ENCODE results near the gene APLN.

Gene APLN

DNA sequence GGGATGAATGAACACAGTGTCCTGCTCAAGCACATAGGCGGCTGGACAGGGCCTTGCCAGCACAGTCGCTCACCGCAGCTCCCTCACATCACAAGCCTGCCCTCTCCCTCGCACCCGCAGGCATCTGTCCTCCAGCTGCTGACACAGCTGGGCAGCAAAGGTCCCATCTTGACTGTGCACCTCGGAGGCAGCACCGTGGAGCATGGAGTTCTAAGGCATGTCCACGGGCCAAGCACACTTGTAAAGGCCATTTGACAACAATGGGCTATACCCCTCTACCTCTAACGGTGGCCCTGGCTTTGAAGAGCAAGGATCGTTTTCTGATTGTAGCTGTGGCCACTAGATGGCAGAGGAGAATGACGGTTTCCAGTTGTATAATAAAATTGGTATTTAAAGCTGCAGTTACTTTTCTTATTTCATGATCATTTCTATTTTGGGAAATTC is 53.8 kb downstream of the APLN start:
- no peaks in the 10 kb centered on the region for H3K9me3 ChIP-seq (ENCODE audit: control insufficient read depth, insufficient read depth, low read depth, low read length)
- ChIA-PET POLR2A (no interaction called here), CTCF (interaction anchor here (0.6 to 6.5 kb wide), 24 partner anchors 9 to 1397 kb away, joined by 3 to 59 read pairs (median 4); partner anchors contain the start of gene APLN)
- no peak overlapping the region for H3K27ac ChIP-seq (ENCODE audit: extremely low read depth, low read depth, low read length)
- H3K4me3 ChIP-seq (ENCODE audit: low read depth, low read length) = no peak overlapping the region
- peaks cover 0 to 5% of the 10 kb centered on the region in 2 experiments; a peak in 2 of 3 replicates for H3K36me3 ChIP-seq (ENCODE audit: control insufficient read depth in 2 of 2, insufficient read depth in 1 of 2, low read length in 2 of 2)
- TF ChIP-seq ZNF274 (IDR thresholded peaks at IDR 0.05; ENCODE audit: low read length) (no peak), ZNF274 (tag by site-specific recombination; IDR thresholded peaks at IDR 0.05; ENCODE audit: borderline replicate concordance) (no peak), ZNF221 (tag by site-specific recombination; IDR thresholded peaks at IDR 0.05; ENCODE audit: borderline replicate concordance) (no peak), ZNF654 (tag by site-specific recombination; IDR thresholded peaks at IDR 0.05; ENCODE audit: low read depth) (peak; percentile 55), ZNF610 (tag by site-specific recombination; IDR thresholded peaks at IDR 0.05; ENCODE audit: borderline replicate concordance) (no peak), MYNN (tag by site-specific recombination; IDR thresholded peaks at IDR 0.05; ENCODE audit: borderline replicate concordance) (no peak), ZNF76 (tag by site-specific recombination; IDR thresholded peaks at IDR 0.05; ENCODE audit: borderline replicate concordance, low read depth) (no peak), ZEB2 (tag by site-specific recombination; IDR thresholded peaks at IDR 0.05) (no peak)
- TF ChIP-seq, protein P1, sequence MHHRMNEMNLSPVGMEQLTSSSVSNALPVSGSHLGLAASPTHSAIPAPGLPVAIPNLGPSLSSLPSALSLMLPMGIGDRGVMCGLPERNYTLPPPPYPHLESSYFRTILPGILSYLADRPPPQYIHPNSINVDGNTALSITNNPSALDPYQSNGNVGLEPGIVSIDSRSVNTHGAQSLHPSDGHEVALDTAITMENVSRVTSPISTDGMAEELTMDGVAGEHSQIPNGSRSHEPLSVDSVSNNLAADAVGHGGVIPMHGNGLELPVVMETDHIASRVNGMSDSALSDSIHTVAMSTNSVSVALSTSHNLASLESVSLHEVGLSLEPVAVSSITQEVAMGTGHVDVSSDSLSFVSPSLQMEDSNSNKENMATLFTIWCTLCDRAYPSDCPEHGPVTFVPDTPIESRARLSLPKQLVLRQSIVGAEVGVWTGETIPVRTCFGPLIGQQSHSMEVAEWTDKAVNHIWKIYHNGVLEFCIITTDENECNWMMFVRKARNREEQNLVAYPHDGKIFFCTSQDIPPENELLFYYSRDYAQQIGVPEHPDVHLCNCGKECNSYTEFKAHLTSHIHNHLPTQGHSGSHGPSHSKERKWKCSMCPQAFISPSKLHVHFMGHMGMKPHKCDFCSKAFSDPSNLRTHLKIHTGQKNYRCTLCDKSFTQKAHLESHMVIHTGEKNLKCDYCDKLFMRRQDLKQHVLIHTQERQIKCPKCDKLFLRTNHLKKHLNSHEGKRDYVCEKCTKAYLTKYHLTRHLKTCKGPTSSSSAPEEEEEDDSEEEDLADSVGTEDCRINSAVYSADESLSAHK (tag by site-specific recombination; IDR thresholded peaks at IDR 0.05) = 0 out of 2 replicates have a peak, but pooled peaks have one; percentile 17
- TF ChIP-seq, protein P2, sequence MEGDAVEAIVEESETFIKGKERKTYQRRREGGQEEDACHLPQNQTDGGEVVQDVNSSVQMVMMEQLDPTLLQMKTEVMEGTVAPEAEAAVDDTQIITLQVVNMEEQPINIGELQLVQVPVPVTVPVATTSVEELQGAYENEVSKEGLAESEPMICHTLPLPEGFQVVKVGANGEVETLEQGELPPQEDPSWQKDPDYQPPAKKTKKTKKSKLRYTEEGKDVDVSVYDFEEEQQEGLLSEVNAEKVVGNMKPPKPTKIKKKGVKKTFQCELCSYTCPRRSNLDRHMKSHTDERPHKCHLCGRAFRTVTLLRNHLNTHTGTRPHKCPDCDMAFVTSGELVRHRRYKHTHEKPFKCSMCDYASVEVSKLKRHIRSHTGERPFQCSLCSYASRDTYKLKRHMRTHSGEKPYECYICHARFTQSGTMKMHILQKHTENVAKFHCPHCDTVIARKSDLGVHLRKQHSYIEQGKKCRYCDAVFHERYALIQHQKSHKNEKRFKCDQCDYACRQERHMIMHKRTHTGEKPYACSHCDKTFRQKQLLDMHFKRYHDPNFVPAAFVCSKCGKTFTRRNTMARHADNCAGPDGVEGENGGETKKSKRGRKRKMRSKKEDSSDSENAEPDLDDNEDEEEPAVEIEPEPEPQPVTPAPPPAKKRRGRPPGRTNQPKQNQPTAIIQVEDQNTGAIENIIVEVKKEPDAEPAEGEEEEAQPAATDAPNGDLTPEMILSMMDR (tag by site-specific recombination; IDR thresholded peaks at IDR 0.05) = peak; percentile 53; the same call in 1 of the 2 replicates
- no peaks in the 10 kb centered on the region for H3K4me1 ChIP-seq (ENCODE audit: control insufficient read depth, insufficient read depth, low read length)

DNA sequence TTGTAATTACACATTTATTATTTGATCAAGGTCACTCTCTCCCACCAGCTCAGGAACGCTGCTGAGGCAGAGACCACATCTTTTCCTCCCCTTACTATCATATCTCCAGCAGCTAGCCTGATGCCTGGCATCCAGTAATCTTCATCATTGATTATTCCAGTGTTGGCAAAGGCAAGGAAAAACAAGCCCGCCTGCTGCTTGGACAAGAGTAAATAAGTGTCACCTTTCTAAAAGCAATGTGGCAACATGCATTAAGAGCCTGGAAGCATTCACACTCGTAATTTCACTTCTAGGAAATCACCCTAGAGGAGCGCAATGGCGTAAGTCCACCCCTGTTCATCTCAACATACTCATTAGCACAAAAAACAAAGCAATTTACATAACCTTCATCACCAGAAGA is 54.8 kb downstream of the APLN start:
- Histone ChIP-seq H3K4me3 (ENCODE audit: low read depth, low read length) (no peak overlapping the region), H3K4me1 (ENCODE audit: control insufficient read depth, insufficient read depth, low read length) (no peaks in the 10 kb centered on the region), H3K27ac (ENCODE audit: extremely low read depth, low read depth, low read length) (no peak overlapping the region), H3K9me3 (ENCODE audit: control insufficient read depth, insufficient read depth, low read depth, low read length) (no peaks in the 10 kb centered on the region), H3K36me3 (ENCODE audit: control insufficient read depth in 2 of 2, insufficient read depth in 1 of 2, low read length in 2 of 2) (peaks cover 0 to 14% of the 10 kb centered on the region in 2 experiments; a peak in 2 of 3 replicates)
- POLR2A ChIA-PET = no interaction called here
- CTCF ChIA-PET = interaction anchor here (0.6 to 2.5 kb wide), 7 partner anchors 10 to 461 kb away, joined by 3 to 10 read pairs (median 6); no protein-coding TSS in a partner anchor
- TF ChIP-seq SP7 (tag by site-specific recombination; IDR thresholded peaks at IDR 0.05) (no peak), BCL11B (tag by site-specific recombination; IDR thresholded peaks at IDR 0.05; ENCODE audit: low read depth) (no peak), ZNF2 (tag by site-specific recombination; IDR thresholded peaks at IDR 0.05) (no peak), ZNF571 (tag by site-specific recombination; IDR thresholded peaks at IDR 0.05) (no peak), ZNF112 (tag by site-specific recombination; IDR thresholded peaks at IDR 0.05) (no peak), ZBTB8A (tag by site-specific recombination; IDR thresholded peaks at IDR 0.05) (no peak), TRIM28 (IDR thresholded peaks at IDR 0.05; ENCODE audit: borderline replicate concordance, low read length) (no peak), ZNF366 (tag by site-specific recombination; conservative IDR thresholded peaks at IDR 0.05) (no peak), ZNF140 (tag by site-specific recombination; IDR thresholded peaks at IDR 0.05) (no peak), ZNF560 (tag by site-specific recombination; IDR thresholded peaks at IDR 0.05; ENCODE audit: borderline replicate concordance) (no peak), ZNF155 (tag by site-specific recombination; IDR thresholded peaks at IDR 0.05) (no peak), ZNF423 (tag by site-specific recombination; IDR thresholded peaks at IDR 0.05) (no peak), ZNF175 (tag by site-specific recombination; IDR thresholded peaks at IDR 0.05) (no peak), ZNF302 (tag by site-specific recombination; IDR thresholded peaks at IDR 0.05; ENCODE audit: low read depth) (no peak), ZNF157 (tag by site-specific recombination; IDR thresholded peaks at IDR 0.05) (no peak)
- TF ChIP-seq, protein P2 (tag by site-specific recombination; IDR thresholded peaks at IDR 0.05) = no peak
- TF ChIP-seq, protein P3, sequence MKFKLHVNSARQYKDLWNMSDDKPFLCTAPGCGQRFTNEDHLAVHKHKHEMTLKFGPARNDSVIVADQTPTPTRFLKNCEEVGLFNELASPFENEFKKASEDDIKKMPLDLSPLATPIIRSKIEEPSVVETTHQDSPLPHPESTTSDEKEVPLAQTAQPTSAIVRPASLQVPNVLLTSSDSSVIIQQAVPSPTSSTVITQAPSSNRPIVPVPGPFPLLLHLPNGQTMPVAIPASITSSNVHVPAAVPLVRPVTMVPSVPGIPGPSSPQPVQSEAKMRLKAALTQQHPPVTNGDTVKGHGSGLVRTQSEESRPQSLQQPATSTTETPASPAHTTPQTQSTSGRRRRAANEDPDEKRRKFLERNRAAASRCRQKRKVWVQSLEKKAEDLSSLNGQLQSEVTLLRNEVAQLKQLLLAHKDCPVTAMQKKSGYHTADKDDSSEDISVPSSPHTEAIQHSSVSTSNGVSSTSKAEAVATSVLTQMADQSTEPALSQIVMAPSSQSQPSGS (tag by site-specific recombination; IDR thresholded peaks at IDR 0.05; ENCODE audit: low read depth) = no peak
- TF ChIP-seq, protein P4, sequence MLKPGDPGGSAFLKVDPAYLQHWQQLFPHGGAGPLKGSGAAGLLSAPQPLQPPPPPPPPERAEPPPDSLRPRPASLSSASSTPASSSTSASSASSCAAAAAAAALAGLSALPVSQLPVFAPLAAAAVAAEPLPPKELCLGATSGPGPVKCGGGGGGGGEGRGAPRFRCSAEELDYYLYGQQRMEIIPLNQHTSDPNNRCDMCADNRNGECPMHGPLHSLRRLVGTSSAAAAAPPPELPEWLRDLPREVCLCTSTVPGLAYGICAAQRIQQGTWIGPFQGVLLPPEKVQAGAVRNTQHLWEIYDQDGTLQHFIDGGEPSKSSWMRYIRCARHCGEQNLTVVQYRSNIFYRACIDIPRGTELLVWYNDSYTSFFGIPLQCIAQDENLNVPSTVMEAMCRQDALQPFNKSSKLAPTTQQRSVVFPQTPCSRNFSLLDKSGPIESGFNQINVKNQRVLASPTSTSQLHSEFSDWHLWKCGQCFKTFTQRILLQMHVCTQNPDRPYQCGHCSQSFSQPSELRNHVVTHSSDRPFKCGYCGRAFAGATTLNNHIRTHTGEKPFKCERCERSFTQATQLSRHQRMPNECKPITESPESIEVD (tag by site-specific recombination; IDR thresholded peaks at IDR 0.05) = no peak
